ENCODE results near the gene ST7.

Gene ST7

GRCh38 chr7:117274951-117275350 lies 321.6 kb downstream of the ST7 start:
- CTCF ChIA-PET = no interaction called here
- no peak overlapping the region for H3K4me3 ChIP-seq (ENCODE audit: low read depth, low read length)
- DNase-seq (ENCODE audit: low read depth, low spot score) = no peak
- no peak for TF ChIP-seq CTCF (IDR thresholded peaks at IDR 0.05; ENCODE audit: insufficient read depth, low read length, missing control alignments)
- POLR2A ChIA-PET = interaction anchor here (0.5 kb wide), 1 partner anchor 266 kb away, joined by 3 read pairs; no protein-coding TSS in a partner anchor

GRCh38 chr7:117277576-117277975 lies 324.3 kb downstream of the ST7 start:
- TF ChIP-seq CTCF (IDR thresholded peaks at IDR 0.05; ENCODE audit: insufficient read depth, low read length, missing control alignments) = no peak
- no peak overlapping the region for H3K4me3 ChIP-seq (ENCODE audit: low read depth, low read length)
- no peak for DNase-seq (ENCODE audit: low read depth, low spot score)
- ChIA-PET POLR2A (no interaction called here), CTCF (no interaction called here)

- no peak for TF ChIP-seq CTCF (IDR thresholded peaks at IDR 0.05; ENCODE audit: insufficient read depth, low read length, missing control alignments)
- ChIA-PET CTCF (interaction anchor here (0.8 kb wide), 1 partner anchor 15 kb away, joined by 3 read pairs; no protein-coding TSS in a partner anchor), POLR2A (no interaction called here)
- DNase-seq (ENCODE audit: low read depth, low spot score) = no peak
- no peak overlapping the region for H3K4me3 ChIP-seq (ENCODE audit: low read depth, low read length)
Measured at GRCh38 chr7:117278040-117278439, 324.7 kb downstream of the ST7 start.

- POLR2A ChIA-PET = no interaction called here
- H3K4me3 ChIP-seq (ENCODE audit: low read depth, low read length) = no peak overlapping the region
- TF ChIP-seq CTCF (IDR thresholded peaks at IDR 0.05; ENCODE audit: insufficient read depth, low read length, missing control alignments) = no peak
- no peak for DNase-seq (ENCODE audit: low read depth, low spot score)
- CTCF ChIA-PET = no interaction called here
Measured at GRCh38 chr7:117279203-117279602, 325.9 kb downstream of the ST7 start.
